T-helper 22 cell (primary cell): ENCODE measurements around the gene C12orf50.
"Not testable (repeated sequence)": the region's sequence is repeated elsewhere in the genome, so short reads cannot be mapped to it uniquely, and the experiment has no call there.

Experiments
- DNase-seq: peaks from one replicate; pipeline ENCODE4 v3.0.0-alpha.2; 2020; ENCODE audit warnings: low read depth

The C12orf50 gene

DNA sequence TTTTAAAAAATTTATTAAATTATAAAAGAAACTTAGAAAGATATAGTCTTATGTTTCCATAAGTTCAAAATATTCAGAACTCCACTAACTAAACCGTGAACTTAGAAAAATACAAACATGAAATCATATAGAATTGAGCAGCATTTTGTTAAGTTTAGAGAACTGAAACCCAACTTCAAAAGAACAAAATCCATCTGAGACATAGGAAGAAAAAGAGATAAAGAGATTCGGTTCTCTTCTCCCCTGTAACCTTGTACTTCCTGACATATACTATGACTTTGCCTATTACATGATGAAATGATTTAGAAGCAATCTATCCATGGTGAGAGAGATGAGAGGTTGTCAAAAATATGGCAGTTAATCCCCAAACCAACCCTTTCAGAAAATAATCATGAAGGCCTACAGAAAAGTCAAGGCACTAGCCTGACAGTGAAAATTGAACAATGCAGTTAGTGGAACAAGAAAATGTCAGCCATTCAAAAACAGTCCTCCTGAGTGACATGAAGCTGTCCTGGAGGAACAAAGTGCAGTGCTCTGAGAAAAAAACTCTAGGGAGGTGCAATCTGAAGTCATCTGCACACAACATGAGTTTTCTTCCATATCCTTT is 44.0 kb downstream of the C12orf50 start:
- no peak for DNase-seq

DNA sequence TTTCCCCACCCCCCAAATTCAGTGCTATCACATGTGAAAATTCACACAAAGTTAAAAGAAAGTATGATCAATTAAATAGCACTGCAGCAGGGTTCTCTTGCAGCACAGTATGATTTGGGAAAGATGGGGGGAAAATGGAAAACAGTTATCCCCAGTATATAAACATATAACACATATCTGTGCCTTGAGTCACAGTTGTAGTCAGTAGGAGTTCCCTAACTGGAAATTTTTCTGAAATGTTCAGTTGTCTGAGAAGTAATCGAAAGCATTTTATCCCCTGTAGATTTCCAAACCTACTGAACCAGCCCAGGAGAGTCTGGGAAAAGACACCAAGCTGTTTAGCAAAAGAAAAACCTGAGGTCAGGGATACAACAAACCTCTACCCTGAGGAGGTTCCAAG is 47.0 kb downstream of the C12orf50 start:
- no peak for DNase-seq

DNA sequence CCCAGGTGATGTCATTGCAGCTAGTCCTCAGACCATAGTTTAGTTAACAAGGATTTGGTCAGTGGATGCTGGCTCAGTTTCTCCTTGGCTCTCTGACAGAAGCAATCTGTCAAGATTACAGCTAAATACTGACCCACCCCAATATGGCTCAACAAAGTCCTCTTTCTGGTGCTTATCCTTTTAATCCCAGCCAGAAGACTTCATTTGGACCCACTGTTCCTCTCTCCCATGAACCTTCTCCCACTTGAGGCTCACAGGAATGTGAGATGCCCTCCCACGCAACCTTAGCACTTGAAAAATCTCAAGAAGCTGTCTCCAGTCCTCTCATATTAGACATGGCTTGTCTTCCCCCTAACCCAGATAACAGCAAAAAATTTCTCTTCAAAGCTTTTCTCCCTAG is 47.7 kb downstream of the C12orf50 start:
- DNase-seq = no peak

DNA sequence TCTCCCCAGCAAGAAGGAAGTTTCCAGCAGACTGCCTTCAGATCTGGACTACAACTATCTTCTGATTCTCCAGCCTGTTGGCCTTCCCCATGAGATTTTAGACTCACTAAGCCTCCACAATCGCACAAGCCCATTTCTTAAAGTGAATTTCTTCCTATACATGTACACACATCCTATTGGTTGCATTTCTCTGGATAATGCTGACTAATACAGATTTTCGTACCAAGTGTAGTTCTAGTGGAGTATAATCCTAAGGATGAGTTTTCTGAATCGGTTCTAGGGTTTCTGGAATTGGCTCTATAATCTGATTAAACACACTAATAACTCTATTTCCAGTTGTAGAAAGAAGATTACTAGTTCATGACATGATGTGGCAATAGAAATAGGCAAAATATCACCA is 53.3 kb downstream of the C12orf50 start:
- no peak for DNase-seq

DNA sequence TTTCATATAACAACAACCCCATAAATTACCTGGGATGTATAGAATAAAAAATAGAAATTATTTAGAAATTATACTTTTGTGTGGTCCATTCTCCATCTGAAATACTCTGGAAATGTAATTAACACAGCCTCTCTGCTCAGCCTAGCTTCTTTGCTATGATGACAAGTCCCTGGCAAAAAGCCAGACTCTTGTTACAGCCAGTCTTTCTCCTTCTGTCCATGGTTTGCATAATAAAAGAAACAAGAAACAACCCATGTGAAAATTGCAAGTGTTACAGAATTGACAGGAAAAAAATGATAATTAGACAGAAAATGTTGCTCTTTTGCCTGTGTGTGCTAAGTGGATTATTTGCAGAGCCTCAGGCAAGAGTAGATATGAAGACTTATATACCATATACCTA is 61.3 kb downstream of the C12orf50 start:
- DNase-seq = no peak

DNA sequence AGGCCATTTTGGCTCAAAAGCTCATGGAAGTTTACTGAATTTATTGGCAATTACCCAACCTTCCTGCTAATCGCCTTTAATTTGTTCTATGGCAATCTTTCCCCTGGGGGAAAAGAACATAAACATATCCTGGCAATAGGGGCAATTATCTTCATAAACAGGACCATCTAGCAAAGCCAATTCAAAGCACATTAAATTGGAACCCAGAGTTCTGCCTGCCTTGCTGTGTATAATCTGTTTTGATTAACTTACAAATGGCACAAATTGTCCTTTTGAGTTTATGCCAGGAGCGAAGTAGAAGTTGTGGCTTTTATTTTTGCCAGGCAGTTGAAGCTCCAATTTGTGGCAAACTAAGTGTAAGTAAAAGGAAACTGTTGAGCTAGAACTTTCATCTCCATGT is 68.6 kb downstream of the C12orf50 start:
- no peak for DNase-seq

DNA sequence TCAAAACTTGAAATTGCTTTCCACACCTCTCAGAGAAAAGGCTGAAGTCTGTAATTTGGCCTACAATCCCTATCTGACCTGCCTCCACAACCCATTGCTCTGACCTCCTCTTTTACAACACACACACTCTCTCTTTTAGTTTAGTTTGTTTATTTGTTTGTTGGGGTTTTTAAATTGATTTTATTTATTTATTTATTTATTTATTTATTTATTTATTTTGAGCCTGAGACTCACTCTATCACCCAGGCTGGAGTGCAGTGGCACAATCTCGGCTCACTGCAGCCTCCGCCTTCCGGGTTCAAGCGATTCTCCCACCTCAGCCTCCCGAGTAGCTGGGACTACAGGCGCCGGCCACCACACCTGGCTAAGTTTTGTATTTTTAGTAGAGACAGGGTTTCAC is 75.2 kb downstream of the C12orf50 start:
- DNase-seq = not testable (repeated sequence)

DNA sequence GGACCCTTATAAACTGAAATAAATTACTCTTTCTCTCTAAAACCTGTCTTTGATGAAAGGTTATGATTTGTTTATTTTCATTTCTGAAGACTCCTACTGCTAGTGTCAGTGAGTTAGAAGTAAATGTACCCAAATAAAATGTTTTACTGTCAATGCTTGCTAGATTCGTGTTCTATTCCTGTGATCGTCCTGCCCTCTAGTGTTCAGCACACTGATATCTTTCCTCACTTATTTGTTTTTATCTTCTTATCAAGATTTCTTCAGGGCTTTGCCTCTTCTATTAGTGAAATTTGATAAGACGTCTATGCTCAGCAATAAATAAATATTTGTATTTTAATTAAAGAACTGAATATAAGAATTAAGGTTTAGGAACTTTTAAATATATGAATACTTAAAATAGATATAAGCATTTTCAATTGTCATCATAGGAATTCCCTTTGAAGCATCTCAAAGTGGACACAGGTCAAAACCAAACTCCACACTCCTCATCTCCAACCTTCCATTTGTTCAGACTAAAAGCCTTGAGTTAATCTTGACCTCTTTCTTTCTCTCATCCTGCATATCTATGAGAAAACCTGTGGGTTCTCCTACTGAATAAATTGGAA is 75.8 kb downstream of the C12orf50 start:
- DNase-seq = no peak

DNA sequence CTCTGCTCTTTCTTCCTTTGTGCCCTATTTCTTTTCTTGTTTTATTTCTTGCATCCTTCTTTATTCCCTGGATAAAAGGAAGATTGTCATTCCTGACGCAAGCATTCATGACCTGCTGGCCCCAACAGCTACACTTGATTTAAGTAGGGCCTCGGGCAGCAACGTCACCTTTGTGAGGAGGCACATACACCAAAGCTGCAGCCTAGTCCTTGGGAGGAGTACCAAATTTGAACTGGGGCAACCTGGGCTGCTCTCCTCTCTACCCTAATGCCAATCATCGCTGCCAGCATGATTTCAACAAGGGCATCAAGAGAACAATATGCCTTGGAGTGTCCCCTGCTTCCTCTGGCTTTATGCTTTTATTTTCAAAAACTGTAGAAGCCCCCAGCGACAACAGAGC is 76.4 kb downstream of the C12orf50 start:
- DNase-seq = no peak

DNA sequence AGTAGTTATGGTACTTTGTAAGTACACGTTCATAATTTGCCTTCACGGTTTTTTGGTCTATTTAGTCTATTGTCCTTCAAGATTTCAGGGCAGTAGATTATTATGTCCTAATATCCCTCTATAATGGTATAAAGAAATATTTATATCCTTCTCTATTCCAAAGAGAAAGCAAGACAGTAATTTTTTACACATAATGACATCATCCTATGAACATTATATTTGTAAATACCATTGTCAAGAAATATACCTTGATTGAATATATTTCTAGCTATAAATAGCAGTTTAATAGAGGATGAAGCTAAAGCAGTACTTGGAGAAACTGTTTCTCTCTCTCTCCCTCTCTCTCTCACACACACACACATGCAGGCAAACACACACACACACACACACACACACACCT is 77.0 kb downstream of the C12orf50 start:
- DNase-seq = no peak

DNA sequence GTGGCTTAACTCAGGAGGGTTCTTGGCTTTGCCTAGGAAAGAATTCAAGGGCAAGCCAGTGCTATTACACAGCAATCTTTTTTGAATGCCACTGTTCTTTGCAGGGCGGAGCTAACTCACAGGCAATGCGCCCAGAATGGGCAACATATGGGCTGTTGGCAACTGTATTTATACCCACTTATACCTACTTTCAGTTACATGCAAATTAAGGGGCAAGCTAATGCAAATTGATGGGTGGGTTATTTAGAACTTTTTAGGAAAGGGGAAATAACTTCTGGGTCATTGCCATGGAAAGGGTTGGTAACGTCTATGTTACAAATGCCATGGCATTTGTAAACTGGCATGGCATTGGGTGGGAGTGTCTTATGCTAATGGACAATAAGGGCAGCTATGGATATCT is 85.4 kb downstream of the C12orf50 start:
- no peak for DNase-seq

DNA sequence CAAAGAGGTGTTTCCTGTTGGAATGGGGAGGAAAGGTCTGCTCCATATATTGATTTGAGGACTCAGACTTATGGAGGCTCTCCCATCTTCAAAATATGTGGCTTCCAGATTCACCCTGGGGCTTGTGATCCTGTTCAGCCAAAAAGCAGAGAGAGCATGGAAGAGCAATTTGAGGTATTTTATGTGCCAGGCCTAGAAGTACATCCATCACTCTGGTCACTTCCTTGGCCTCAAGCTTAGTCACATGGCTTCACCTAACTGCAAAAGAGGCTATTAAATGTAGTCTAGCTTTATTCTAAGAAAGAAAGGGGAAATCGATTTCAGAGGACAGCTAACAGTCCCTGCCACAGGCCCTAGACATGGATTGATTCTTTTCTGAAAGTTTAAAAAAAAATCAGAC is 86.2 kb downstream of the C12orf50 start:
- no peak for DNase-seq

DNA sequence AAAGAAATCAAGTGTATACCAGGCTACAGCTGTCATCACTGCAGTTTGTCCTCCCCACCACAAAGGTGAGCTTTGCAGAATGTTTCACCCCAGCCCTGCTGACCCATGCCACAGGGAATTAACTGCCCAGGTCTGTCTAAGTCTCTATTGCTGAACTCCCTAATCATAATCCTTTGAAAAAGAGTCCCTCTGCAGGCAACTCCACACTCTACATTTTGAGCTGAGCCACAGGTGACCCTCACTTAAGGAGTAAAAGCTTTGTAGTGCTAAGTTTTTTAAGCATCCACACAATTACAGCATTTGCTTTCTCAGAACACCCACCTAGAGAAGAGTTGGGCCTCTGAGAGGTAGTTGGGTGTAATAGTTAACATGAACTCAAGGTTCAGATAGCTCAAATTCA is 90.0 kb downstream of the C12orf50 start:
- DNase-seq = no peak

DNA sequence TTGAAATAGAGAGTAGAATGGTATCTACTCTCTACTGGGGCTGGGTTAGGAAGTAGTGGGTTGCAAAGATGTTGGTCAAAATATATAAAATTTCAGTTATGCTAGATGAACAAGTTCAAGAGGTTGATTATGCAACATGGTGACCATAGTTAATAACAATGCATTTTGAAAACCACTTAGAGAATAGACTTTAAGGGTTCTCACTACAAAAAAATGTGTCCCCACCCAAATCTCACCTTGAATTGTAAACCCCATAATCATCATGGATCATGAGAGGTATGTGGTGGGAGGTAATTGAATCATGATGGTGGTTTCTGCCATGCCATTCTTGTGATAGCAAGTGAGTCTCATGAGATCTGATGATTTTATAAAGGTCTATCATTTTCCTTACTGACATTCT is 94.0 kb downstream of the C12orf50 start:
- no peak for DNase-seq

DNA sequence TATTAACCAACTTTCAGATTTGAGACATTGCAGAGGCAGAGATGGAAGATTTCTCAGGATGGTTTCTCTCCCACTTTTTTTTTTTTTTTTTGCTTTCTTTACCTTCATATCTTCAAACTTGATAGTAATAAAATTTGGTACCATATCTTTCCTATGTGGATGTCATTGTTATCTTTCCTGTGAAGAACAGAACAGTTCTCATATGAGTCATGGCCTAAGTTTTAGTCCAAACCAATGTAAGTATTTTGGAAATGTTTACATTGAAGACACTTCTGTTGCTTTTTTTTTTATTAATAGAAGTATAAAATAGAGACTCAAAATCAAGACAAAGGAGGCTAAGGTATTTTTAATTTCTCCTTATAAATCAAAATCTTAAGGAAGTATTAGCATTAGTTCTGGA is 95.2 kb downstream of the C12orf50 start:
- DNase-seq = no peak

DNA sequence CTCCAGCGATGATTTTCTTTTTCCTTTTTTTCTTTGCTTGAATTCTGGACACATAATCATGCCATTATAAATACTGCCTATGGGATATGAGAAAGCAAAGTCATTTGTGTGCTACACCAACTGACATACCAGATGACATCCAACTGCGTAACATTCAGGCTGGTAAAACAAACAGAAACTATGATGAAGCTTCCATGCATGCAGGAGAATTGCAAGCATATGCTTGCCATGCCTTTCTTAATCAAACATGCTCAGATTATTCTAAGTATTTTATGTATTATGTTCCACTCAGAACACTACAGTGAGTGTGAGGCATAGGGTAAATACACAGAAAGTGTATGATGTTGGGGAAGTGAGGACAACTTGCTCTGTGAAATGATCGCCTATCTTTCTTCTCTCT is 97.4 kb downstream of the C12orf50 start:
- DNase-seq = no peak

DNA sequence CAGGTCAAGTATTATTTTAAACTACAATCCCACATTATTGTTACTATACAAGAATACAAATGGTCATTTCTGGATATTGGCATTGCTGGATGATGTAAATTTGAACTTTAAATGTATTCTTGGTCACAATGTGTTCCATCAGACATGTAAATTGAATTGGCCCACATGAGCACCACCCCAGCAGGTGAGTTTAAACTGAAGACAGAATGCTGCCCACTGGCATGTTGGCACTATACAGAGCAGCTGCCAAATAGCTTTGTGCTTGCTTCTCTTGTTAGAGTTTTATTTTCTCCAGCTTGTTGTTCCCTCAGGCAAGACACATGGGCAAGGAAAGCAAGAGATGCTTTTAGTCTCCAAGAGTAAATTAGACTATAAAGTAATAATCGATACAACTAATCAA is 98.6 kb downstream of the C12orf50 start:
- no peak for DNase-seq
